Measurements from ENCODE around the gene CDRT15.

Gene CDRT15

GRCh38 chr17:14204546-14204945 lies 32.1 kb downstream of the CDRT15 start:
- Histone ChIP-seq H3K4me2 (ENCODE audit: low read depth, low read length, poor library complexity, severe bottlenecking) (no peak overlapping the region), H4K20me1 (ENCODE audit: low read depth, low read length) (no peaks in the 10 kb centered on the region), H3K9me2 (replicated peaks; ENCODE audit: insufficient read depth, low read length) (no peaks in the 10 kb centered on the region), H2AFZ (ENCODE audit: low read depth, low read length, severe bottlenecking) (no peak overlapping the region), H3K79me2 (ENCODE audit: insufficient read depth, low read length) (no peaks in the 10 kb centered on the region), H3F3A (ENCODE audit: insufficient read depth) (no peaks in the 10 kb centered on the region), H3K9ac (ENCODE audit: low read length) (no peak overlapping the region), H3K36me3 (ENCODE audit: low read length) (no peaks in the 10 kb centered on the region), H3K4me3 (ENCODE audit: insufficient read depth, low read length, poor library complexity, severe bottlenecking) (no peak overlapping the region), H3K9me3 (ENCODE audit: insufficient read depth, low read length) (no peaks in the 10 kb centered on the region), H3K27me3 (ENCODE audit: low read length) (no peaks in the 10 kb centered on the region), H3K27ac (ENCODE audit: low read depth, low read length) (no peak overlapping the region)
- TF ChIP-seq, protein P1, sequence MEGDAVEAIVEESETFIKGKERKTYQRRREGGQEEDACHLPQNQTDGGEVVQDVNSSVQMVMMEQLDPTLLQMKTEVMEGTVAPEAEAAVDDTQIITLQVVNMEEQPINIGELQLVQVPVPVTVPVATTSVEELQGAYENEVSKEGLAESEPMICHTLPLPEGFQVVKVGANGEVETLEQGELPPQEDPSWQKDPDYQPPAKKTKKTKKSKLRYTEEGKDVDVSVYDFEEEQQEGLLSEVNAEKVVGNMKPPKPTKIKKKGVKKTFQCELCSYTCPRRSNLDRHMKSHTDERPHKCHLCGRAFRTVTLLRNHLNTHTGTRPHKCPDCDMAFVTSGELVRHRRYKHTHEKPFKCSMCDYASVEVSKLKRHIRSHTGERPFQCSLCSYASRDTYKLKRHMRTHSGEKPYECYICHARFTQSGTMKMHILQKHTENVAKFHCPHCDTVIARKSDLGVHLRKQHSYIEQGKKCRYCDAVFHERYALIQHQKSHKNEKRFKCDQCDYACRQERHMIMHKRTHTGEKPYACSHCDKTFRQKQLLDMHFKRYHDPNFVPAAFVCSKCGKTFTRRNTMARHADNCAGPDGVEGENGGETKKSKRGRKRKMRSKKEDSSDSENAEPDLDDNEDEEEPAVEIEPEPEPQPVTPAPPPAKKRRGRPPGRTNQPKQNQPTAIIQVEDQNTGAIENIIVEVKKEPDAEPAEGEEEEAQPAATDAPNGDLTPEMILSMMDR (IDR thresholded peaks at IDR 0.05; ENCODE audit: insufficient read depth, low read length, poor library complexity, severe bottlenecking), result no peak
- no peak for TF ChIP-seq EZH2phosphoT487 (conservative IDR thresholded peaks at IDR 0.05; ENCODE audit: low read length)

GRCh38 chr17:14204084-14204483 lies 32.6 kb downstream of the CDRT15 start:
- Histone ChIP-seq H3K9me2 (replicated peaks; ENCODE audit: insufficient read depth, low read length) (no peaks in the 10 kb centered on the region), H3K27me3 (ENCODE audit: low read length) (no peaks in the 10 kb centered on the region), H4K20me1 (ENCODE audit: low read depth, low read length) (no peaks in the 10 kb centered on the region), H3K27ac (ENCODE audit: low read depth, low read length) (no peak overlapping the region), H3K4me2 (ENCODE audit: low read depth, low read length, poor library complexity, severe bottlenecking) (no peak overlapping the region), H3F3A (ENCODE audit: insufficient read depth) (no peaks in the 10 kb centered on the region), H3K36me3 (ENCODE audit: low read length) (no peaks in the 10 kb centered on the region), H3K4me3 (ENCODE audit: insufficient read depth, low read length, poor library complexity, severe bottlenecking) (no peak overlapping the region), H3K9ac (ENCODE audit: low read length) (no peak overlapping the region), H3K9me3 (ENCODE audit: insufficient read depth, low read length) (no peaks in the 10 kb centered on the region), H2AFZ (ENCODE audit: low read depth, low read length, severe bottlenecking) (no peak overlapping the region), H3K79me2 (ENCODE audit: insufficient read depth, low read length) (no peaks in the 10 kb centered on the region)
- TF ChIP-seq, protein P1 (IDR thresholded peaks at IDR 0.05; ENCODE audit: insufficient read depth, low read length, poor library complexity, severe bottlenecking), result no peak
- no peak for TF ChIP-seq EZH2phosphoT487 (conservative IDR thresholded peaks at IDR 0.05; ENCODE audit: low read length)

DNA sequence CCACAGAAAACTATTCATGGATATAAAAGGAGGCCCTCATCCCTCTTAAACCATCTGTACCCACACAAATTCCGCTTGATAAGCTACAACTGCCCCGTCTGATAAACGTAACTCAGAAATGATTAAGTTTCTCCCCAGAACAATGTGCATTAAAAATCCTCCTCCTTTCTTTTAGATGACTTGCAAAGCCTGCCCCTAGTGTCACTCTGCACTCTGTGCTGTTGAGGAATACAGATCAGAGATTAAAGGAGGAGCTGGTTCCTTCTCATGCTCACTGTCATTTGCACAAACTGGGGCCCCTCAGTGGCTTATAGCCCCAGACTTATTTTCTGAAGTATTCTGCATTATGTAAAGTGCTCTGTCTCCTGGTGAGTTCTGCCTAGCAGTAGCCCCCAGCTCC lies 33.3 kb downstream of the CDRT15 start:
- H3K4me2 ChIP-seq (ENCODE audit: low read depth, low read length, poor library complexity, severe bottlenecking), result no peak overlapping the region
- no peaks in the 10 kb centered on the region for H3K9me3 ChIP-seq (ENCODE audit: insufficient read depth, low read length)
- TF ChIP-seq, protein P1 (IDR thresholded peaks at IDR 0.05; ENCODE audit: insufficient read depth, low read length, poor library complexity, severe bottlenecking), result no peak
- TF ChIP-seq EZH2phosphoT487 (conservative IDR thresholded peaks at IDR 0.05; ENCODE audit: low read length), result no peak
- no peaks in the 10 kb centered on the region for H3K79me2 ChIP-seq (ENCODE audit: insufficient read depth, low read length)
- no peak overlapping the region for H2AFZ ChIP-seq (ENCODE audit: low read depth, low read length, severe bottlenecking)
- H3K4me3 ChIP-seq (ENCODE audit: insufficient read depth, low read length, poor library complexity, severe bottlenecking), result no peak overlapping the region
- H3K9ac ChIP-seq (ENCODE audit: low read length), result no peak overlapping the region
- no peaks in the 10 kb centered on the region for H3K9me2 ChIP-seq (replicated peaks; ENCODE audit: insufficient read depth, low read length)
- H3K27ac ChIP-seq (ENCODE audit: low read depth, low read length), result no peak overlapping the region
- H3F3A ChIP-seq (ENCODE audit: insufficient read depth), result no peaks in the 10 kb centered on the region
- H4K20me1 ChIP-seq (ENCODE audit: low read depth, low read length), result no peaks in the 10 kb centered on the region
- no peaks in the 10 kb centered on the region for H3K36me3 ChIP-seq (ENCODE audit: low read length)
- no peaks in the 10 kb centered on the region for H3K27me3 ChIP-seq (ENCODE audit: low read length)

Data from SU-DHL-6 (cell line).